GM12874 (cell line): ENCODE results near the gene POC1A.

Source experiments
- TF ChIP-seq, protein P1 (sequence below): IDR thresholded peaks from 2 replicates; pipeline ENCODE4 v1.5.1; 2011; ENCODE audit warnings: low read depth, mild to moderate bottlenecking, control low read depth, low read length, moderate library complexity; ENCODE audit not compliant: insufficient read depth

The POC1A gene

DNA sequence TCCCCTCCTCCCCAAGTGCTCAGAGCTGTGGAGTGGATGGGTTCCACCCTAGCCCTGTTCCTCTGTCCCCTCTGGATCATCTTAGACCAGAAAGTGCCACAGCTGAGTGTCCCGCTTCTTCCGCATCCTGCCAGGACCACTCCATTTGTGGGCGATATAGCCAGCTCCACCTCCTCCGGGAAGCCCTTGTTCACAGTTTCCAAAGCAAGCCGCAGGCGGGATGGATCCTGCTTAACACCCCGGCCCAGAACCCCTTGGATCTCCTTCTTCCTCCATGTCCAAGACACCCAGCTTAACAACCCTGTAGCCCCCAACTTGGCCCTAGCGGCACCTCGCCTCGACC is 43.2 kb upstream of the POC1A start:
- TF ChIP-seq, protein P1, sequence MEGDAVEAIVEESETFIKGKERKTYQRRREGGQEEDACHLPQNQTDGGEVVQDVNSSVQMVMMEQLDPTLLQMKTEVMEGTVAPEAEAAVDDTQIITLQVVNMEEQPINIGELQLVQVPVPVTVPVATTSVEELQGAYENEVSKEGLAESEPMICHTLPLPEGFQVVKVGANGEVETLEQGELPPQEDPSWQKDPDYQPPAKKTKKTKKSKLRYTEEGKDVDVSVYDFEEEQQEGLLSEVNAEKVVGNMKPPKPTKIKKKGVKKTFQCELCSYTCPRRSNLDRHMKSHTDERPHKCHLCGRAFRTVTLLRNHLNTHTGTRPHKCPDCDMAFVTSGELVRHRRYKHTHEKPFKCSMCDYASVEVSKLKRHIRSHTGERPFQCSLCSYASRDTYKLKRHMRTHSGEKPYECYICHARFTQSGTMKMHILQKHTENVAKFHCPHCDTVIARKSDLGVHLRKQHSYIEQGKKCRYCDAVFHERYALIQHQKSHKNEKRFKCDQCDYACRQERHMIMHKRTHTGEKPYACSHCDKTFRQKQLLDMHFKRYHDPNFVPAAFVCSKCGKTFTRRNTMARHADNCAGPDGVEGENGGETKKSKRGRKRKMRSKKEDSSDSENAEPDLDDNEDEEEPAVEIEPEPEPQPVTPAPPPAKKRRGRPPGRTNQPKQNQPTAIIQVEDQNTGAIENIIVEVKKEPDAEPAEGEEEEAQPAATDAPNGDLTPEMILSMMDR, result no peak

DNA sequence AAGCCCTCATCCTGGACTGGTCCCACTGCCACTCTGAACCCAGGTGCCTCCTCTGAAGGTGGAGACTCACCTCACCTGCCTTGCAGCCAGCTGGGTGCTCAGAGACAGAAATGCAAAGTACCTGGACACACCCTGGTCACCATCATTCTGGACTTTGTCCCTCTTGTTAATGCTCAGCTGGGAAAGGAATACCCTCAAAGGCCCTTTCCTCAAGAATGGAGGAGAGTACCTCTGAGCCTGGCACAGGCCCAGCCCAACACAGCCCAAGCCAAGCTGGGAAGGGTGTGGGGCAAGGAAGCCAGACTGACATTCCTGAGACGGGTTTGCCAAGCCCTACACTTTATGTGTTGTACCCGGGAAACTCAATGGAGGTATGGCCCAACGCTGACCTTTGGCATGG is 42.8 kb upstream of the POC1A start:
- TF ChIP-seq, protein P1, result no peak

DNA sequence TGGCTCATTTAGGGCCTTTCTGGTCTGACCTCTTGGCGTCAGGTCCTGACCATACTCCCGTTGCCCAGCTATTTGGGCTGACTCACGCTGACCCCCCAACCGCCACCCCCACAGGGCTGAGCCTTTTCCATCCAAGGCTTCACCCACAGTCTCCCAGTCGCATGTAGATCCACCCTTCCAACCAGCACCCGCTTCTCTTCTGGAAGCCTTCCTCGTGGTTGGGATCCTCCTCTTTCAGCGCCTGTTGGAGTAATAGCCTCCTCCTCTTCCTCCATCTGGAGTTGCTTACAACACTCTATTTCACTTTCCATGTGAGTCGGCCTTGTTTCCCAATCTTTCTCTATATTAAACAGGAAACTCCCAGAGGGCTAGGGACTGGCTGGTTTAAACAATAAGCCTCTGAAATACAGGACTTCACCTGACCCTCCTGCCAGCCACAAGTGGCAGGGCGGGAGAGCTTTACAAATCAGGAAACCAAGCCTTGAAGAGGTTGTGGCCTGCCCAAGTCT is 41.7 kb upstream of the POC1A start:
- TF ChIP-seq, protein P1, result no peak

DNA sequence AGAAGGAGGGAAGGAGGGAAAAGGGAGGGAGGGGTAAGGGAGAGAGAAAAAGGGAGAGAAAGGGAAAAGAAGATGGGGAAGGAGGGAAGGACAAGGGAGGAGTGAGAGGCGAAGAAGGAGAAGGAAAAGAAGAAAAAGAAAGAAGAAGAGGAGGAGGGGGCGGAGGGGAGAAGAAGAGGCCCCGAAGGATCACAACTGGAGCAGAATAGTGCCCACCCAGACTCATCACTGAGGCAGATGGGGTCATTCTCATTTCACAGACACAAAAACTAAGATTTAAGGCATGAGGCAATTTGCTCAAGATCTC is 41.0 kb upstream of the POC1A start:
- TF ChIP-seq, protein P1, result no peak

DNA sequence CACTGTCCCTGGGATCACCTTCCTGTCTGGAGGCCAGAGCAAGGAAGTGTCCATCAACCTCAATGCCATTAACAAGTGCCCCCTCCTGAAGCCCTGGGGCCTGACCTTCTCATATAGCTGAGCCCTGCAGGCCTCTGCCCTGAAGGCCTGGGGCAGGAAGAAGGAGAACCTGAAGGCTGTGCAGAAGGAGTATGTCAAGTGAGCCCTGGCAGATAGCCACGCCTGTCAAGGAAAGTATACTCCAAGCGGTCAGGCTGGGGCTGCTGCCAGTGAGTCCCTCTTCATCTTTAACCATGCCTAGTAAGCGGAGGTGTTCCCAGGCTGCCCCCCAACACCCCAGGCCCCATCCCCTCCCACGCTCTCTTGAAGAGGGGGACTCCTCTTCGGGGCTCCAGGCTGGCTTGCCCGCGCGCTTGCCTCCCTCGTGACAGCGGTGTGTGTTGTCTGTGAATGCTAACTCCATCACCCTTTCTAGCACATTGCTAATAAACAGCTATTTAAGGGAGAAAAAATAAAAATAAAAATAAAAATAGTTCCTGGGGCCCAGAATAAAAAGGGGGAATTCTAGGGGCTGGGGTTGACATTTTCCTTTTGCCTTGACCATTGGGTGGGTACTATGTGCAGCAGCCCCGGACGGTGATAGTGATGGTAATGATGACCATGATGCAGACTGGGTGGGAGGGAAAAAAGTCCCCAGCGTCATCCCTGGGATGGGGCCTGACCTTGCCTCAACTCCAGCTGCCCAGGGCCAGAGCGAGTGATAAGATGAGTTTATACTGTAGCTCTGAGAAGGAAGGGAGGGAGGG is 40.5 kb upstream of the POC1A start:
- TF ChIP-seq, protein P1, result no peak

DNA sequence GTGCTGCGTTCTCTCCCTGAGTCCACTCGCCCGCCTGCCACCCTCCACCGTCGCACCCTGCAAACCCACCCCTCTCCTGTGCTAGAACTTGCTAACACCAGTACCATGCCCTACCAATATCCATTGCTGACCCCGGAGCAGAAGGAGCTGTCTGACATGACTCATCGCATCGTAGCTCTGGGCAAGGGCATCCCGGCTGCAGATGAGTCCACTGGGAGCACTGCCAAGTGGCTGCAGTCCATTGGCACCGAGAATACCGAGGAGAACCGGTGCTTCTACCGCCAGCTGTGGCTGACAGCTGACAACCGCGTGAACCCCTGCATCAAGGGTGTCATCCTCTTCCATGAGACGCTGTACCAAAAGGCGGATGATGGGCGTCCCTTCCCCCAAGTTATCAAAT is 38.8 kb upstream of the POC1A start:
- TF ChIP-seq, protein P1, result no peak

DNA sequence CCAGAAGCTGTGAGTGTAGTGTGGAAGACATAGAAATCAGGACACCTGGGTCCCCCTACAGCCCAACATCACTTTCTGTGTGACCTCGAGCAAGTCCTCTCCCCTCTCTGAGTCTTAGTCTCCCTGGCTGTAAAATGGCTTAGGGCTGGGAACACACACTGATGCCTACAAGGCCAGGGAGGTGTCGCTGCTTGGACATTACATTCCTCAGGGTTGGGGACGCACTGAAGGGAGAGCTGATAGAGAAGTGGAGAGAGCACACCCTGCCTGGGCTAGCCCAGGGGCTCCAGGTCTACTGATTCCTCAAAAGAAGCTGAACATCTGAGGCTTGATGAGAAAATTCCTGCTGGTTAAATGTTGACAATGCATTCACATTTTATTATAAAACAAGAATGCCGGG is 37.4 kb upstream of the POC1A start:
- TF ChIP-seq, protein P1, result no peak
